Measurements from ENCODE around the gene BCAS1.

DNA sequence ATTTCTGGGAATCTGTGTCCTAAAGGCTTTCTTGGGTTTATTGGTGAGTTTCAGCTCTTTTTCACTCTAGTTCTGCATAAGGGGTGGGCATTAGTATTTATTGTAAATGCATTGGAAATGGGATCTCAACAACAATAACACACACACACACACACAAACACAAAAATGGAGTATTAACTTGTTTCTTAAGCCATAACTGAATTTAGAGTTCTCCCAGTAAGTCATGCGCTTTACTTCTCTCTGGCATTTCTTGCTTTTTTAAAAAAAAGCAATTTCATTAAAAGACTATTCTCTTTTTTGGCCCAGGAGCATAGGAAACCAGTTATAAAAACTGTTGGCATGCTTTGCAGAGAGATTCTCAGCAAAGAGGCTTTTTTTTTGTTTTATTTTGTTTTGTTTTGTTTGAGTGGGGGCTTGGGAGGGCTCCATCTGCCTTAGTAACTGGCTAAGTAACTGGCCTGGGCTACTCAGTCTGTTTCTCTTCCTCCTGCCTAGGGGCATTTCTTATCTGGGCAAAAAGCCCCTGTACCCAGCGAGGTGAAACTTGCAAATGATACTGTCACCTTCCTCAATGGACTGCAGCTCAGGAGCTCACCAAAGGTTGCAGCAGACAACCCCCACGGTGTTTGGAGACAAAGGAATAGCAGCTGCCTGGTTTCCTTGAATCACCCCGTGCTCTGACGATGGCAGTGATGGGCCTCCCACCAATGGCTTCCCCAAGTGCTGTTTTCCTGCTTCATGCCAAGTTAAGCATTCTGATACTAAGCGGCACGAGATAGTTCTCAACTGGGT, 128.5 kb downstream of the BCAS1 start:
- TF ChIP-seq POLR2A (IDR thresholded peaks at IDR 0.05; ENCODE audit: extremely low read depth, insufficient read length) = no peak
- TF ChIP-seq, protein P1, sequence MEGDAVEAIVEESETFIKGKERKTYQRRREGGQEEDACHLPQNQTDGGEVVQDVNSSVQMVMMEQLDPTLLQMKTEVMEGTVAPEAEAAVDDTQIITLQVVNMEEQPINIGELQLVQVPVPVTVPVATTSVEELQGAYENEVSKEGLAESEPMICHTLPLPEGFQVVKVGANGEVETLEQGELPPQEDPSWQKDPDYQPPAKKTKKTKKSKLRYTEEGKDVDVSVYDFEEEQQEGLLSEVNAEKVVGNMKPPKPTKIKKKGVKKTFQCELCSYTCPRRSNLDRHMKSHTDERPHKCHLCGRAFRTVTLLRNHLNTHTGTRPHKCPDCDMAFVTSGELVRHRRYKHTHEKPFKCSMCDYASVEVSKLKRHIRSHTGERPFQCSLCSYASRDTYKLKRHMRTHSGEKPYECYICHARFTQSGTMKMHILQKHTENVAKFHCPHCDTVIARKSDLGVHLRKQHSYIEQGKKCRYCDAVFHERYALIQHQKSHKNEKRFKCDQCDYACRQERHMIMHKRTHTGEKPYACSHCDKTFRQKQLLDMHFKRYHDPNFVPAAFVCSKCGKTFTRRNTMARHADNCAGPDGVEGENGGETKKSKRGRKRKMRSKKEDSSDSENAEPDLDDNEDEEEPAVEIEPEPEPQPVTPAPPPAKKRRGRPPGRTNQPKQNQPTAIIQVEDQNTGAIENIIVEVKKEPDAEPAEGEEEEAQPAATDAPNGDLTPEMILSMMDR (IDR thresholded peaks at IDR 0.05; ENCODE audit: low read depth, low read length) = no peak
- TF ChIP-seq, protein P2, sequence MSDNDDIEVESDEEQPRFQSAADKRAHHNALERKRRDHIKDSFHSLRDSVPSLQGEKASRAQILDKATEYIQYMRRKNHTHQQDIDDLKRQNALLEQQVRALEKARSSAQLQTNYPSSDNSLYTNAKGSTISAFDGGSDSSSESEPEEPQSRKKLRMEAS (IDR thresholded peaks at IDR 0.05; ENCODE audit: low read depth, low read length) = no peak

Data from NB4 (cell line).